H1 (cell line): ENCODE results near the gene DENND4B. TPM values are rescaled to one million over a fixed set of nuclear protein-coding genes. Genes with fewer than 3 reads are reported as not detected.

Source experiments
- ATF2 ChIP-seq: IDR thresholded peaks from 2 replicates; pipeline ENCODE4 v1.6.1; 2012; ENCODE audit warnings: low read length, inconsistent platforms
- BCL11A ChIP-seq, 2 experiments: IDR thresholded peaks; one replicate each; pipeline ENCODE4 v1.6.1; 2011; ENCODE audit warnings: low read depth in 2 of 2, low read length in 2 of 2, mild to moderate bottlenecking in 2 of 2
- CTCF ChIP-seq, 3 experiments: IDR thresholded peaks; 1 replicate in 2 of 3; 2 replicates in 1 of 3; pipeline versions ENCODE4 v1.5.1 to v1.6.1; 2011; ENCODE audit warnings: low read length in 3 of 3, mild to moderate bottlenecking in 3 of 3, inconsistent platforms in 2 of 3, low read depth in 1 of 3, moderate library complexity in 1 of 3; ENCODE audit not compliant: insufficient read depth in 1 of 3; ENCODE audit errors: control extremely low read depth in 1 of 3
- E2F6 ChIP-seq: IDR thresholded peaks from 2 replicates; pipeline ENCODE4 v1.6.1; 2012; ENCODE audit warnings: inconsistent platforms
- EZH2 ChIP-seq: fragments of 200-600 bp; sonication (generic); IDR thresholded peaks from 2 replicates; pipeline ENCODE4 v1.7.1; 2012; ENCODE audit warnings: low read depth, mild to moderate bottlenecking, moderate library complexity, low read length, inconsistent platforms; ENCODE audit not compliant: severe bottlenecking
- KDM1A ChIP-seq: fragments of 200-600, 300-600 bp; sonication (generic); IDR thresholded peaks from 2 replicates; pipeline ENCODE4 v1.7.1; 2016; ENCODE audit warnings: mild to moderate bottlenecking, low read length, borderline replicate concordance
- PHF8 ChIP-seq: fragments of 200-600 bp; sonication (generic); conservative IDR thresholded peaks from 2 replicates; pipeline ENCODE4 v1.7.1; 2012; ENCODE audit warnings: low read depth, mild to moderate bottlenecking, inconsistent platforms, low read length, moderate library complexity
- RFX5 ChIP-seq: IDR thresholded peaks from 2 replicates; pipeline ENCODE4 v1.6.1; 2011; ENCODE audit warnings: low read depth, low read length, improper control_type of control experiment, borderline replicate concordance
- RNF2 ChIP-seq: fragments of 200-900, 300-1000 bp; sonication (generic); IDR thresholded peaks from 2 replicates; pipeline ENCODE4 v1.7.1; 2016; ENCODE audit warnings: borderline replicate concordance, low read depth, mild to moderate bottlenecking, antibody characterized with exemption, low read length; ENCODE audit not compliant: poor library complexity, severe bottlenecking; ENCODE audit errors: missing control alignments
- SAP30 ChIP-seq: fragments of 300-600 bp; sonication (generic); IDR thresholded peaks from 2 replicates; pipeline ENCODE4 v1.7.1; 2012; ENCODE audit warnings: low read length, moderate library complexity, mild to moderate bottlenecking, inconsistent platforms; ENCODE audit not compliant: insufficient read depth, insufficient replicate concordance
- SIN3A ChIP-seq, 2 experiments: IDR thresholded peaks in 1 of 2; conservative IDR thresholded peaks in 1 of 2; 2 replicates each; pipeline ENCODE4 v1.6.1; 2011 to 2012; ENCODE audit warnings: low read length in 2 of 2, improper control_type of control experiment in 1 of 2, low read depth in 1 of 2, mild to moderate bottlenecking in 1 of 2
- SIX5 ChIP-seq: IDR thresholded peaks from 2 replicates; pipeline ENCODE4 v1.6.1; 2011; ENCODE audit warnings: mild to moderate bottlenecking, low read depth, low read length
- SP4 ChIP-seq: IDR thresholded peaks from 2 replicates; pipeline ENCODE4 v1.6.1; 2012; ENCODE audit warnings: low read length, inconsistent platforms
- SRF ChIP-seq: IDR thresholded peaks from 2 replicates; pipeline ENCODE4 v1.6.1; 2011; ENCODE audit warnings: mild to moderate bottlenecking, low read depth, low read length, moderate library complexity
- TBP ChIP-seq: IDR thresholded peaks from 2 replicates; pipeline ENCODE4 v1.6.1; 2011; ENCODE audit warnings: low read depth, low read length, improper control_type of control experiment
- TCF12 ChIP-seq: IDR thresholded peaks from 2 replicates; pipeline ENCODE4 v1.6.1; 2011; ENCODE audit warnings: low read depth, mild to moderate bottlenecking, low read length
- YY1 ChIP-seq: IDR thresholded peaks from 2 replicates; pipeline ENCODE4 v1.6.1; 2011; ENCODE audit warnings: low read depth, mild to moderate bottlenecking, low read length
- polyA plus RNA-seq, 7 experiments: library from polyadenylated mRNA; depleted of rRNA in 3 of 7; stranded (reverse) in 5 of 7; unstranded in 2 of 7; fragments of >200 nt in 5 of 7; fragments of 200-250 nt in 2 of 7; gene quantifications; 1 replicate in 5 of 7; 2 replicates in 1 of 7; 4 replicates in 1 of 7; pipeline versions ENCODE4 v1.2.1 to v1.2.3, GENCODE V29; 2011 to 2013; ENCODE audit warnings: missing spikeins in 2 of 7, mixed read lengths in 2 of 7
- total RNA-seq: library from RNA; stranded (reverse); fragmentation: NEBNext Ultra II Directional; extraction: Animal tissue kit (Norgen Biotek cat#: 25700); gene quantifications from 2 replicates; pipeline ENCODE4 v1.2.1, GENCODE V29; 2021

The DENND4B gene
- total and polyA plus RNA-seq, 2 of the 8 experiments (the other 6 are each of a cell fraction or from before 2014, with no cell fraction given), result 45.6 to 61.1 TPM

- TF ChIP-seq SIN3A (conservative IDR thresholded peaks at IDR 0.05 in 1 of 2, IDR thresholded peaks at IDR 0.05 in 1 of 2; ENCODE audit: low read depth in 1 of 2, low read length in 2 of 2) (peak; percentile 51 to 69; a peak in 3 of 4 replicates), PHF8 (peak; percentile 76), RFX5 (peak; percentile 36; the same call in 1 of the 2 replicates), CTCF (IDR thresholded peaks at IDR 0.05; ENCODE audit: control extremely low read depth in 1 of 3, insufficient read depth in 1 of 3, low read depth in 1 of 3, low read length in 3 of 3) (peak in 2 of 3 experiments; percentile 37 to 51; a peak in 2 of 4 replicates), SAP30 (peak; percentile 6), SP4 (peak; percentile 74; the same call in 1 of the 2 replicates), KDM1A (peak; percentile 91), EZH2 (no peak), BCL11A (IDR thresholded peaks at IDR 0.05; ENCODE audit: low read depth in 2 of 2, low read length in 2 of 2) (no peak), YY1 (peak; percentile 83; the same call in 1 of the 2 replicates), RNF2 (no peak), TCF12 (no peak), SRF (no peak), ATF2 (no peak), E2F6 (peak; percentile 83), TBP (peak; percentile 81), SIX5 (0 out of 2 replicates have a peak, but pooled peaks have one; percentile 12)
Observed at GRCh38 chr1:153967107-153967999, 20.8 kb upstream of the DENND4B start, which contains the start of gene CREB3L4 (continued).
